OCI-LY1 (cell line): ENCODE results near the gene PON2.
"Not testable (repeated sequence)": the region's sequence is repeated elsewhere in the genome, so short reads cannot be mapped to it uniquely, and the experiment has no call there.

Experiments used
- H2AFZ ChIP-seq: fragments of 200-600 bp; sonication (generic), shearing (Covaris generic); 2 replicates; pipeline ENCODE4 v1.6.0; 2014; ENCODE audit warnings: antibody characterized with exemption, mild to moderate bottlenecking, low read length
- H3F3A ChIP-seq: fragments of 200-600 bp; sonication (generic), shearing (Covaris generic); 2 replicates; pipeline ENCODE4 v1.6.0; 2014; ENCODE audit warnings: mild to moderate bottlenecking, antibody characterized with exemption, low read length, moderate library complexity; ENCODE audit not compliant: insufficient read depth
- H3K27ac ChIP-seq: fragments of 200-600 bp; sonication (generic); 2 replicates; pipeline ENCODE4 v1.5.1; 2014; ENCODE audit warnings: low read length, mixed run types, mild to moderate bottlenecking, low read depth; ENCODE audit not compliant: poor library complexity, severe bottlenecking
- H3K27me3 ChIP-seq: fragments of 200-600 bp; sonication (generic); 2 replicates; pipeline ENCODE4 v1.6.0; 2014; ENCODE audit warnings: antibody characterized with exemption, mild to moderate bottlenecking, low read length, moderate library complexity; ENCODE audit not compliant: insufficient read depth
- H3K36me3 ChIP-seq: fragments of 200-600 bp; sonication (generic); 2 replicates; pipeline ENCODE4 v1.6.1; 2014; ENCODE audit warnings: mild to moderate bottlenecking, antibody characterized with exemption, low read length, moderate library complexity, mixed read lengths; ENCODE audit not compliant: insufficient read depth
- H3K4me1 ChIP-seq: fragments of 200-600 bp; sonication (generic); 2 replicates; pipeline ENCODE4 v1.5.1; 2014; ENCODE audit warnings: mild to moderate bottlenecking, low read length, moderate library complexity; ENCODE audit not compliant: insufficient read depth, severe bottlenecking
- H3K4me2 ChIP-seq: fragments of 200-600 bp; sonication (generic), shearing (Covaris generic); 2 replicates; pipeline ENCODE4 v1.6.1; 2014; ENCODE audit warnings: low read length
- H3K4me3 ChIP-seq: fragments of 200-600 bp; sonication (generic); 2 replicates; pipeline ENCODE4 v1.5.1; 2014; ENCODE audit warnings: low read length, low read depth, mild to moderate bottlenecking, mixed read lengths; ENCODE audit not compliant: poor library complexity, severe bottlenecking
- H3K79me2 ChIP-seq: fragments of 200-600 bp; shearing (Covaris generic); 2 replicates; pipeline ENCODE4 v1.6.1; 2016; ENCODE audit warnings: mixed run types, low read length, mixed read lengths; ENCODE audit not compliant: insufficient read depth
- H3K9ac ChIP-seq: fragments of 200-600 bp; sonication (generic), shearing (Covaris generic); 2 replicates; pipeline ENCODE4 v1.6.1; 2014; ENCODE audit warnings: mild to moderate bottlenecking, low read length, mixed read lengths
- H3K9me2 ChIP-seq: fragments of 200-600 bp; sonication (generic), shearing (Covaris generic); 2 replicates; pipeline ENCODE4 v1.6.1; 2014; ENCODE audit warnings: low read depth, mild to moderate bottlenecking, low read length, mixed read lengths
- H3K9me3 ChIP-seq: fragments of 200-600 bp; shearing (Covaris generic); 2 replicates; pipeline ENCODE4 v1.6.1; 2014; ENCODE audit warnings: low read length, mixed read lengths
- H4K20me1 ChIP-seq: fragments of 200-600 bp; sonication (generic), shearing (Covaris generic); 2 replicates; pipeline ENCODE4 v1.6.0; 2016; ENCODE audit warnings: mild to moderate bottlenecking, low read length; ENCODE audit not compliant: insufficient read depth
- CTCF ChIP-seq: fragments of 200-600 bp; sonication (generic), shearing (Covaris generic); IDR thresholded peaks from 2 replicates; pipeline ENCODE4 v1.5.1; 2017; ENCODE audit warnings: mild to moderate bottlenecking, antibody characterized with exemption, low read length, moderate library complexity, mixed read lengths
- EZH2 ChIP-seq: fragments of 200-600 bp; sonication (generic), shearing (Covaris generic); IDR thresholded peaks from 2 replicates; pipeline ENCODE4 v1.8.0; 2017; ENCODE audit warnings: borderline replicate concordance, mixed run types, mild to moderate bottlenecking, antibody characterized with exemption, low read length, moderate library complexity, mixed read lengths

The PON2 gene

GRCh38 chr7:95469187-95469586, 34.4 kb upstream of the PON2 start:
- Histone ChIP-seq H3K4me1 (peaks cover 24% of the 10 kb centered on the region), H3K79me2 (no peaks in the 10 kb centered on the region), H3K4me3 (no peak overlapping the region), H3K36me3 (no peaks in the 10 kb centered on the region), H3K4me2 (no peak overlapping the region), H3K9ac (no peak overlapping the region), H4K20me1 (no peaks in the 10 kb centered on the region), H3K9me3 (no peaks in the 10 kb centered on the region), H3F3A (no peaks in the 10 kb centered on the region), H3K27me3 (no peaks in the 10 kb centered on the region), H2AFZ (no peak overlapping the region), H3K27ac (no peak overlapping the region), H3K9me2 (no peaks in the 10 kb centered on the region)
- no peak for TF ChIP-seq CTCF

GRCh38 chr7:95467912-95468607, 33.2 kb upstream of the PON2 start:
- no peak overlapping the region for H3K9ac ChIP-seq
- no peak overlapping the region for H3K4me3 ChIP-seq
- no peaks in the 10 kb centered on the region for H3K36me3 ChIP-seq
- no peaks in the 10 kb centered on the region for H3F3A ChIP-seq
- H3K9me2 ChIP-seq, result no peaks in the 10 kb centered on the region
- no peaks in the 10 kb centered on the region for H3K79me2 ChIP-seq
- H3K9me3 ChIP-seq, result no peaks in the 10 kb centered on the region
- peaks cover 24% of the 10 kb centered on the region for H3K4me1 ChIP-seq
- no peak overlapping the region for H3K27ac ChIP-seq
- H4K20me1 ChIP-seq, result no peaks in the 10 kb centered on the region
- no peak overlapping the region for H3K4me2 ChIP-seq
- H3K27me3 ChIP-seq, result no peaks in the 10 kb centered on the region
- H2AFZ ChIP-seq, result no peak overlapping the region
- TF ChIP-seq CTCF (no peak), EZH2 (no peak)

- H3K4me2 ChIP-seq, H3K4me3 ChIP-seq, H3K9ac ChIP-seq, H2AFZ ChIP-seq, H4K20me1 ChIP-seq, H3K79me2 ChIP-seq, H3K27ac ChIP-seq, H3F3A ChIP-seq, H3K36me3 ChIP-seq, H3K4me1 ChIP-seq, H3K27me3 ChIP-seq, H3K9me2 ChIP-seq, H3K9me3 ChIP-seq: not testable (repeated sequence)
Measured at GRCh38 chr7:95460653-95461052, 25.8 kb upstream of the PON2 start.

GRCh38 chr7:95457947-95458346, 23.1 kb upstream of the PON2 start:
- TF ChIP-seq EZH2 (no peak), CTCF (no peak)
- no peak overlapping the region for H2AFZ ChIP-seq
- H3K27me3 ChIP-seq, result no peaks in the 10 kb centered on the region
- H3K27ac ChIP-seq, result no peak overlapping the region
- H3K36me3 ChIP-seq, result no peaks in the 10 kb centered on the region
- H3K4me2 ChIP-seq, result no peak overlapping the region
- no peak overlapping the region for H3K9ac ChIP-seq
- H3K4me3 ChIP-seq, result no peak overlapping the region
- H3K9me3 ChIP-seq, result 0 out of 2 replicates have a peak, but pooled peaks cover 6% of the 10 kb centered on the region
- H3K9me2 ChIP-seq, result no peaks in the 10 kb centered on the region
- H3K79me2 ChIP-seq, result no peaks in the 10 kb centered on the region
- H3K4me1 ChIP-seq, result no peaks in the 10 kb centered on the region
- no peaks in the 10 kb centered on the region for H4K20me1 ChIP-seq
- H3F3A ChIP-seq, result no peaks in the 10 kb centered on the region
